Activated CD4-positive, alpha-beta T cell treated with anti-CD3 and anti-CD28 coated beads for 36 hours (primary cell): ENCODE data around the gene SORL1. TPM values are rescaled to one million over a fixed set of nuclear protein-coding genes. Genes with fewer than 3 reads are reported as not detected.

Source experiments
- ATAC-seq: fragments of 200-7000 bp; cut with Tn5 transposase; one replicate; pipeline ENCODE4 v1.10.0; 2021; ENCODE audit warnings: mild to moderate bottlenecking, moderate library complexity
- CTCF ChIA-PET: fragments of 350-600 bp; sonication (Branson Sonifier 250); formaldehyde crosslinking; loops from one replicate; lab custom pipeline; 2021; ENCODE audit warnings: antibody characterized with exemption; lab: Charles Lee
- POLR2A ChIA-PET: fragments of 350-600 bp; sonication (Branson Sonifier 250); formaldehyde crosslinking; loops from one replicate; lab custom pipeline; 2021; ENCODE audit warnings: antibody characterized with exemption, inconsistent platforms; lab: Charles Lee
- DNase-seq: peaks from one replicate; pipeline ENCODE4 v3.0.0-alpha.2; 2020
- H3K27ac Mint-ChIP-seq: one replicate; pipeline ENCODE4 v1.8.0; 2021; ENCODE audit warnings: mixed read lengths
- H3K27me3 Mint-ChIP-seq: one replicate; pipeline ENCODE4 v1.8.0; 2021; ENCODE audit warnings: mixed read lengths
- H3K36me3 Mint-ChIP-seq: one replicate; pipeline ENCODE4 v1.8.0; 2021; ENCODE audit warnings: low read depth, mixed read lengths
- H3K4me1 Mint-ChIP-seq: one replicate; pipeline ENCODE4 v1.8.0; 2021; ENCODE audit warnings: mixed read lengths
- H3K4me3 Mint-ChIP-seq: one replicate; pipeline ENCODE4 v1.8.0; 2021; ENCODE audit warnings: mild to moderate bottlenecking, moderate library complexity, mixed read lengths
- H3K9me3 Mint-ChIP-seq: one replicate; pipeline ENCODE4 v1.8.0; 2021; ENCODE audit warnings: low read depth, mixed read lengths
- intact Hi-C, 2 experiments: fragments of 100-400 bp; cut with DNase I in 1 of 2; cut with micrococcal nuclease in 1 of 2; formaldehyde crosslinking; loops; one replicate each; pipeline versions ENCODE4 v1.14.2 to v1.15.1; 2022 to 2024; cut with DNase I, micrococcal nuclease
- total RNA-seq, 2 experiments: library from RNA; stranded (reverse); gene quantifications; one replicate each; pipeline ENCODE4 v1.2.3, GENCODE V29; 2021

Gene SORL1
- total RNA-seq, 2 experiments from 2014 or later, result 53.5 to 68.0 TPM

- Mint-ChIP-seq H3K4me3 (peak overlapping the region; percentile 70), H3K27ac (peak overlapping the region; percentile 96), H3K9me3 (no peaks in the 10 kb centered on the region), H3K4me1 (peaks cover 51% of the 10 kb centered on the region), H3K36me3 (peaks cover 42% of the 10 kb centered on the region), H3K27me3 (no peaks in the 10 kb centered on the region)
- ATAC-seq (peak; percentile 82), DNase-seq (peak; percentile 65)
- CTCF ChIA-PET, result interaction anchor here (0.6 to 1.5 kb wide), 4 partner anchors 12 to 21 kb away, joined by 3 to 9 read pairs (median 4); no protein-coding TSS in a partner anchor
- intact Hi-C loops, result loop anchor here (1.0 to 2.0 kb wide), 5 partner anchors 14 to 39 kb away; partner anchors contain the start of genes SORL1 (in 2 of the 2) and SORL1-AS1 (in 2 of the 2)
- POLR2A ChIA-PET, result interaction anchor here (1.8 kb wide), 1 partner anchor 18 kb away, joined by 4 read pairs; no protein-coding TSS in a partner anchor
Observed at GRCh38 chr11:121482231-121483129, 30.4 kb downstream of the SORL1 start.

- CTCF ChIA-PET, result interaction anchor here (1.3 kb wide), 1 partner anchor 10 kb away, joined by 5 read pairs; no protein-coding TSS in a partner anchor
- peaks cover 41% of the 10 kb centered on the region for H3K36me3 Mint-ChIP-seq
- POLR2A ChIA-PET, result interaction anchor here (1.8 kb wide), 1 partner anchor 19 kb away, joined by 4 read pairs; no protein-coding TSS in a partner anchor
- no peak overlapping the region for H3K4me3 Mint-ChIP-seq
- peaks cover 45% of the 10 kb centered on the region for H3K4me1 Mint-ChIP-seq
- H3K27me3 Mint-ChIP-seq, result no peaks in the 10 kb centered on the region
- no peaks in the 10 kb centered on the region for H3K9me3 Mint-ChIP-seq
- peak overlapping the region; percentile 70 for H3K27ac Mint-ChIP-seq
- ATAC-seq (no peak), DNase-seq (no peak)
- intact Hi-C loops, result loop anchor here in 1 of 2 experiments (2.0 kb wide), 1 partner anchor 31 kb away; the partner anchor contains the start of genes SORL1 and SORL1-AS1
Observed at GRCh38 chr11:121483805-121484480, 31.8 kb downstream of the SORL1 start.

GRCh38 chr11:121485216-121485615 is 33.1 kb downstream of the SORL1 start:
- no peaks in the 10 kb centered on the region for H3K27me3 Mint-ChIP-seq
- no peaks in the 10 kb centered on the region for H3K9me3 Mint-ChIP-seq
- H3K36me3 Mint-ChIP-seq, result peaks cover 49% of the 10 kb centered on the region
- H3K27ac Mint-ChIP-seq, result peak overlapping the region; percentile 5
- ATAC-seq (no peak), DNase-seq (no peak)
- H3K4me1 Mint-ChIP-seq, result peaks cover 53% of the 10 kb centered on the region
- intact Hi-C loops, result no loop called here
- POLR2A ChIA-PET, result no interaction called here
- CTCF ChIA-PET, result interaction anchor here (1.1 to 1.3 kb wide), 2 partner anchors 16 to 33 kb away, joined by 3 to 5 read pairs; partner anchors contain the start of genes SORL1 and SORL1-AS1
- H3K4me3 Mint-ChIP-seq, result no peak overlapping the region

GRCh38 chr11:121486054-121486453 is 33.9 kb downstream of the SORL1 start:
- POLR2A ChIA-PET, result no interaction called here
- CTCF ChIA-PET, result interaction anchor here (1.1 kb wide), 1 partner anchor 17 kb away, joined by 5 read pairs; no protein-coding TSS in a partner anchor
- Mint-ChIP-seq H3K36me3 (peaks cover 54% of the 10 kb centered on the region), H3K27ac (no peak overlapping the region), H3K27me3 (no peaks in the 10 kb centered on the region), H3K4me3 (no peak overlapping the region), H3K9me3 (no peaks in the 10 kb centered on the region), H3K4me1 (peaks cover 52% of the 10 kb centered on the region)
- no peak for ATAC-seq
- no peak for DNase-seq
- intact Hi-C loops, result no loop called here

GRCh38 chr11:121487191-121487590 is 35.1 kb downstream of the SORL1 start:
- CTCF ChIA-PET, result interaction anchor here (0.6 to 0.9 kb wide), 2 partner anchors 12 to 35 kb away, joined by 3 to 4 read pairs; partner anchors contain the start of gene SORL1
- peaks cover 54% of the 10 kb centered on the region for H3K4me1 Mint-ChIP-seq
- H3K9me3 Mint-ChIP-seq, result no peaks in the 10 kb centered on the region
- no peaks in the 10 kb centered on the region for H3K27me3 Mint-ChIP-seq
- peaks cover 61% of the 10 kb centered on the region for H3K36me3 Mint-ChIP-seq
- no peak for ATAC-seq
- POLR2A ChIA-PET, result no interaction called here
- H3K27ac Mint-ChIP-seq, result no peak overlapping the region
- H3K4me3 Mint-ChIP-seq, result no peak overlapping the region
- intact Hi-C loops, result no loop called here
- no peak for DNase-seq

GRCh38 chr11:121488170-121488569 is 36.1 kb downstream of the SORL1 start:
- no peak for DNase-seq
- intact Hi-C loops, result no loop called here
- Mint-ChIP-seq H3K4me3 (no peak overlapping the region), H3K4me1 (peaks cover 45% of the 10 kb centered on the region), H3K27ac (no peak overlapping the region), H3K9me3 (no peaks in the 10 kb centered on the region), H3K36me3 (peaks cover 63% of the 10 kb centered on the region), H3K27me3 (no peaks in the 10 kb centered on the region)
- ChIA-PET POLR2A (no interaction called here), CTCF (interaction anchor here (0.7 to 1.1 kb wide), 3 partner anchors 18 to 791 kb away, joined by 3 read pairs; no protein-coding TSS in a partner anchor)
- no peak for ATAC-seq

GRCh38 chr11:121488641-121489040 is 36.5 kb downstream of the SORL1 start:
- Mint-ChIP-seq H3K27me3 (no peaks in the 10 kb centered on the region), H3K9me3 (no peaks in the 10 kb centered on the region), H3K27ac (no peak overlapping the region), H3K36me3 (peaks cover 63% of the 10 kb centered on the region), H3K4me3 (no peak overlapping the region), H3K4me1 (peaks cover 44% of the 10 kb centered on the region)
- DNase-seq (no peak), ATAC-seq (no peak)
- ChIA-PET CTCF (interaction anchor here (0.7 to 1.1 kb wide), 3 partner anchors 18 to 791 kb away, joined by 3 read pairs; no protein-coding TSS in a partner anchor), POLR2A (no interaction called here)
- intact Hi-C loops, result no loop called here

GRCh38 chr11:121489823-121490222 is 37.7 kb downstream of the SORL1 start:
- Mint-ChIP-seq H3K27ac (peak overlapping the region; percentile 69), H3K27me3 (no peaks in the 10 kb centered on the region), H3K4me3 (no peak overlapping the region), H3K4me1 (peaks cover 47% of the 10 kb centered on the region), H3K36me3 (peaks cover 60% of the 10 kb centered on the region), H3K9me3 (no peaks in the 10 kb centered on the region)
- CTCF ChIA-PET, result interaction anchor here (1.2 kb wide), 1 partner anchor 40 kb away, joined by 4 read pairs; no protein-coding TSS in a partner anchor
- DNase-seq (no peak), ATAC-seq (peak; percentile 39)
- POLR2A ChIA-PET, result no interaction called here
- intact Hi-C loops, result no loop called here

GRCh38 chr11:121494355-121495099 is 42.4 kb downstream of the SORL1 start:
- Mint-ChIP-seq H3K36me3 (peaks cover 65% of the 10 kb centered on the region), H3K4me3 (peak overlapping the region; percentile 13), H3K9me3 (no peaks in the 10 kb centered on the region), H3K27me3 (no peaks in the 10 kb centered on the region), H3K4me1 (peaks cover 54% of the 10 kb centered on the region), H3K27ac (peak overlapping the region; percentile 82)
- ChIA-PET POLR2A (interaction anchor here (0.6 to 0.8 kb wide), 2 partner anchors 34 to 201 kb away, joined by 3 read pairs; no protein-coding TSS in a partner anchor), CTCF (interaction anchor here (0.6 to 1.4 kb wide), 5 partner anchors 11 to 32 kb away, joined by 3 to 5 read pairs (median 3); no protein-coding TSS in a partner anchor)
- intact Hi-C loops, result no loop called here
- ATAC-seq (peak; percentile 76), DNase-seq (peak; percentile 68)

- no peak overlapping the region for H3K4me3 Mint-ChIP-seq
- ATAC-seq, result no peak
- H3K27ac Mint-ChIP-seq, result no peak overlapping the region
- peaks cover 62% of the 10 kb centered on the region for H3K36me3 Mint-ChIP-seq
- peaks cover 3% of the 10 kb centered on the region for H3K9me3 Mint-ChIP-seq
- ChIA-PET POLR2A (interaction anchor here (0.6 kb wide), 1 partner anchor 36 kb away, joined by 3 read pairs; no protein-coding TSS in a partner anchor), CTCF (no interaction called here)
- peaks cover 54% of the 10 kb centered on the region for H3K4me1 Mint-ChIP-seq
- intact Hi-C loops, result no loop called here
- no peak for DNase-seq
- no peaks in the 10 kb centered on the region for H3K27me3 Mint-ChIP-seq
Observed at GRCh38 chr11:121497176-121497998, 45.3 kb downstream of the SORL1 start.
